Measurements from ENCODE around the gene SYTL2. TPM values are rescaled to one million over a fixed set of nuclear protein-coding genes. Genes with fewer than 3 reads are reported as not detected.

Gene SYTL2
- total RNA-seq, 1 donor from 2014 or later: 39.0 TPM

GRCh38 chr11:85827748-85828639, 17.1 kb upstream of the SYTL2 start:
- DNase-seq (ENCODE audit: low spot score): no peak

DNA sequence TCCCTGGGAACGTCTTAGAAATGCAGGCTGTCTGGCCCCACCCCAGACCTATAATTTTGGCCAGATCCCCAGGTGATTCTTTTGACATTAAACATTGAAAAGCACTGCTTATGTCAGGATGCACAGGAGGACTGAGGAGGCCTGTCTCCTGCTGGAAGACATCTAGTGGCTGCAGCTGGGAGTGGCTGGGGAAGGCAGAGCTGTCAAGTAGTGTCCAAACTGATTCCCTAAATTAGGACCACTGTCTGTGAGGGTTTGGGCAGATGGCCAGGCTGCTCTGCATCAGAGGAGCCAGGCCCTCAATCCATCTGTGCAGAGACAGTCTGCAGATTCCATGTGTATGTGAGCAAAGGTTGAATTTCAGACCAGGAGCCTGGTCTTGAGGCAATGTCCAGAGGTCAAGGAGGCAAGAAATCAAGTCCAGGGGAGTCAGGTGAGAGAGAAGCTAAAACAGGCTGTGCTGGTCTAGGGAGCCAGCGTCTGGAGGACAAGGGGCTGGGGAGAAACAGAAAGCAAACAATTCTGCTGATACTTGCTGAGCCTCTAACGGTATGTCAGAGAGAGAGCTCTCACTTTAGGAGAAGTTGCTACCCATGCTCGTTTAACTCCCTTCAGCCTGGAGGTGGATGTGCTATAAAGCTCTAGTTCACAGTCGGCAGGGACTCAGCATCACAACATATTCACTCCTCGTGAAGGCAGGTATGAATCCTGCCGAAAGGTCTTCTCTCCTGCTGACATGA, 15.3 kb upstream of the SYTL2 start:
- no peak for DNase-seq (ENCODE audit: low spot score)

GRCh38 chr11:85825616-85826015, 14.7 kb upstream of the SYTL2 start:
- no peak for DNase-seq (ENCODE audit: low spot score)

- no peak for DNase-seq (ENCODE audit: low spot score)
Observed at GRCh38 chr11:85823816-85824215, 12.9 kb upstream of the SYTL2 start.

DNA sequence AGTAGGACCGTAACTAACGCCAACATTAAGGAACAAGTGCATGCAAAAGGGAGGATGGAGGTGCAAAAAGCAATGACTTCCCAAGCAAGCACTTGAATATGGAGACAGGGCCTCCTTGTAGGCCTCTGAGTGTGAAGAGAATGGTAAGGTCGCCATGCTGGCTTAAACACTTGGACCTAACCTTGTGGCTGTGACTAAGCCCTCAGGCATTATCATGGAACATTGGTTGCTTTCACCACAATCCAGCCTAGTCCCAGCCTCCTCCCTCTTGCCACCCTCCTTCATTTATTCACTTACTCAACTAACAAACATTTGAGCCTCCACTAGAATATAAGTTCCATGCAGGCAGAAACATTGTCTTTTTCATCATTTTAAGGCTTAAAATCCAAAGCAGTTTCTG, 11.9 kb upstream of the SYTL2 start:
- DNase-seq (ENCODE audit: low spot score): no peak

DNA sequence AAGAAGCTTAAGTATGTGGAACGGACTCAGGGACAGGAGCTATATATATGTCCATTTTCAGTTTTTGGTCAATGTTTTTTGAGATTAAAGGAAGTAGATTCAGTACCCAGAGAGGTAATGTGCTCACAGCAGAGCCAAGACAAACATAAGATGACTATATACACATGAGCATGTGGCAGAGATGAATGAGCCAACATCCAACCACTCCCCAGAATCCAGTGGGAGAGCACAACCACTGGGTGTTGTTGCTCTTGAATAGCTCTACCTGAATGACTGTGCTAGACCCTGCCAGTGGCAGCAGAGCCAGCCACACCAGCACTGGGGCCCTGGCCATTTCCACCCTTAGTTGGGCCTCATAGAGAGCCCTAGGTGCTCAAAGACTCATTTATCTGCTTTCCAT, 10.7 kb upstream of the SYTL2 start:
- no peak for DNase-seq (ENCODE audit: low spot score)

- DNase-seq (ENCODE audit: low spot score): no peak
Observed at GRCh38 chr11:85819441-85819840, 8.5 kb upstream of the SYTL2 start.

DNA sequence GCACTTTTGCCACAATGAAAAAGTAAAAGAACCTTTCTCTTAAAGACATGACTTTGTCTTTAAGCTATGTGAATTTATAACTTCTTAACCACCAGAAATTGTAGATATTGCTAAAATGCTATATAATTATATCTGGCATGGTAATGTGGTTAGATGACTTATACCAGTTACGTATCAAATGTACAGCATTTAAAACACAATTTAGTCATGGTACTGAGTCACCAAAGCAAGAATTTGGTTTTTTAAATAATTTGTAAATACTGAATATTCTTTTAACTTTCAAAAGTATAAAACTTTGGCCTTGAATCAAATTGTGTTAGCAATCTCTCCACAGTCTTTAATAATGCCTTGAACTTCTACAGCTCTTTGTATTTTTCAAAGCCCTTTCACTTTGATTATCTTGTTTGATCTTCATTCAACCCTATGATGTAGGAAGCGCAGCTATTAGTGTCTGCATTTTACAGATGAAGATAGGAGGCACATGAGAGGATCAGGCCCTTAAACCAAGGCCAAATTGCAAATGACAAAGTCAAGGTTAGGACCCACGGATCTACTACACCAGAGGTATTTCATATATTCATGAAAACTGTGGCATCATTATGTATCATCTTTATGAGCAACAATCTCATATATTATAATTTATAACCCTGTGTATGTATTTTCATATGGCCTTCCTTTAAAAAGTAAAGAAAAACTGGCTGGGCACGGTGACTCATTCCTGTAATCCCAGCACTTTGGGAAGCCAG, 4.4 kb upstream of the SYTL2 start:
- DNase-seq (ENCODE audit: low spot score): no peak

DNA sequence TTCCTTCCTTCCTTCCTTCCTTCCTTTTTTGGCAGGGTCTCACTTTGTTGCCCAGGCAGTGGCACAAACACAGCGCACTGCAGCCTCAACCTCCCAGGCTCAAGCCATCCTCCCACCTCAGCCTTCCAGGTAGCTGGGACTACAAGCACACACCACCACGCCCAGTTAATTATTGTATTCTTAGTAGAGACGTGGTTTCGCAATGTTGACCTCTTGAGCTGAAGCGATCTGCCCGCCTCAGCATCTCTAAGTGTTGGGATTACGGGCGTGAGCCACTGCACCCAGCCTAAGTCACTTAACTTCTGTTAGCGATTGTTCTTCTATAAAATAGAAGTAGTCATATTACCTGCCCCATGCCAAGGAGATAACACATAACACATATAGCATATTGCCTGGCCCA, 2.8 kb upstream of the SYTL2 start:
- peak; percentile 45 for DNase-seq (ENCODE audit: low spot score)

- no peak for DNase-seq (ENCODE audit: low spot score)
Observed at GRCh38 chr11:85811624-85812023, 683 bp upstream of the SYTL2 start.

GRCh38 chr11:85810521-85810870, 445 bp downstream of the SYTL2 start:
- DNase-seq (ENCODE audit: low spot score): no peak

DNA sequence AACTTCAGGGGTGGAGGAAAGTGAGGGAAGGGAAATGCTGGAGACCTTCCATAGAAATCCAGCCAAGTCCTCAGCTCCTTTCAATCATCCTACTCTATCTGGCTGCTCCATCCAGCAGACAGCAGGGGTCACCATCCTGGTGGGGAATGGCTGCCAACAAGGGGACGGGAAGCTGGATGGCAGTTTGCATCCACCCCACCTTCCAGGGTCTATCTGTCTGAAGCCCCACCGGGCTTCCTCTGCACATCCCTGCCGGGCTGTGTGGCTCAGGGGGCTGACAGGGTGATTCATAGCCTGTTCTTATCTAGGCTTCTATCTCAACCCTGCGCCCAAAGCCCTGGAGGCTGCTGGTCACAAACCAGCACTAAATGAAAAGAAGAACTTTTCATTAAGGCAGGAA, 1.1 kb downstream of the SYTL2 start:
- DNase-seq (ENCODE audit: low spot score): no peak

DNA sequence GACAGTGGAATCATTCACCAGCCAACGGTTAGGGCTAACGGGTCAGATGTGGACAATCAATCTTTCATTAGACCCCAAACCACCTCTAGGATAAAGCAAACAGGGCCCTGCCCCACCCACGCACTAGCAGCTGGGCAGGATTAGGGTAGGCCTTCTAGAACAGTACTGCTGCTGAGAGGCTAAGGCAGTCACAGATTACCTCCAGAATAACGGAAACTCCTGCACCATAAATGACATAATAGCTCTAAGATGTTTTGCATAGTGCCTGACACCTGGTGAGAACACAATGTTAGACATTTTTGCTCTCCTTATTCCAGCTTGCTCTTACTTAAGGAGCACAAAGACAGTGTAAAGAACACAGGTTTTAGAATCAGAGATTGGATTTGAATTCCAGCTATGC, 1.8 kb downstream of the SYTL2 start:
- no peak for DNase-seq (ENCODE audit: low spot score)

GRCh38 chr11:85806876-85807275, 4.1 kb downstream of the SYTL2 start:
- DNase-seq (ENCODE audit: low spot score): no peak

- no peak for DNase-seq (ENCODE audit: low spot score)
Observed at GRCh38 chr11:85806016-85806415, 4.9 kb downstream of the SYTL2 start.

DNA sequence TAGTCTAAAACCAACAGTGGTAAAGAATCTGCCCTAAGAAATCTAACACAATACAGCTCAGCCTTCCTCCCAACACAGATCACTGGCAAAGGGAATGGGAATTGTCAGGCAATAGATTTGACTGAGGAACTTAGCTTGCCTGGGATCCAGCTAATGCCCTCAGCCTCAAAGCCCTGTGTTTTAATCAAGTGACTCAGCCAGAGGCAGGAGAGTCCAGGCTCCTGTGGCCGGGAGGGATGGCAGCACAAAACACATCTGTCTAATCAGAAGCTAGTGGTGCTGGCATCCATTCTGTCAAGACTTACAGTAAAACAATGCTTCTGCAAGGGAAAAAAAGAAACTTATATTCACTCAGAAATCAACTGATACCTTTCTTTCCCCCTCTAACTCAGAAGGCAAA, 5.6 kb downstream of the SYTL2 start:
- no peak for DNase-seq (ENCODE audit: low spot score)

- no peak for DNase-seq (ENCODE audit: low spot score)
Observed at GRCh38 chr11:85803920-85804319, 7.0 kb downstream of the SYTL2 start.

GRCh38 chr11:85803303-85803702, 7.6 kb downstream of the SYTL2 start:
- DNase-seq (ENCODE audit: low spot score): no peak

- DNase-seq (ENCODE audit: low spot score): no peak
Observed at GRCh38 chr11:85801527-85801926, 9.4 kb downstream of the SYTL2 start.

- peak; percentile 45 for DNase-seq (ENCODE audit: low spot score)
Observed at GRCh38 chr11:85800595-85801342, 10.2 kb downstream of the SYTL2 start.

GRCh38 chr11:85799142-85799541, 11.8 kb downstream of the SYTL2 start:
- no peak for DNase-seq (ENCODE audit: low spot score)

DNA sequence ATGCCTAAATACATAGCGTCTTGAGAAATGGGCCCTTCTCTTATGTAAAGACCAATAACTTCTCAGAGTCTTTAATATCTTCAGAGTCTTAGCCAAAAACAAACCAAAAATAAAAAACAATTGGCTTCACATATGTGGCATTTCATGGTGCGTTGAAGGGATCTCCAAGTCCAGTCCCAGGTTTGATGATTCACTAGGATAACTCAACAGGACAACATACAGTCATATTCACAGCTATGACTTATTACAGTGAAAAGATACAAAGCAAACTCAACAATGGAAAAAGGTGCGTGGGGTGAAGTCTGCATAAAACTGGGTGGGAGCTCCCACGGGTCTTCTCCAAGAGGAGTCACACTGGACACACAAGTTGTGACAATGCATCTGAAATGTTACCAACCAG, 12.6 kb downstream of the SYTL2 start:
- no peak for DNase-seq (ENCODE audit: low spot score)
